SK-N-SH (cell line): ENCODE data around the gene LYZL6. TPM values are rescaled to one million over a fixed set of nuclear protein-coding genes. Genes with fewer than 3 reads are reported as not detected.

Source experiments
- CTCF ChIA-PET: fragments of 300-600, 350-600 bp; formaldehyde crosslinking; extraction: SDS; loops from one replicate; lab custom pipeline; 2021; lab: Yijun Ruan, JAX
- POLR2A ChIA-PET: fragments of 350-600 bp; sonication (Branson Sonifier 250); formaldehyde crosslinking; extraction: SDS; loops from one replicate; lab custom pipeline; 2020; ENCODE audit warnings: antibody characterized with exemption, inconsistent platforms; lab: Yijun Ruan, JAX
- DNase-seq: peaks from one replicate; pipeline ENCODE4 v3.0.0; 2012
- H2AFZ ChIP-seq: fragments of 200-600 bp; sonication (generic); 2 replicates; pipeline ENCODE4 v1.8.1; 2016; ENCODE audit warnings: antibody characterized with exemption, mild to moderate bottlenecking, low read depth
- H3F3A ChIP-seq: fragments of 200-600 bp; sonication (generic); replicated peaks from 2 replicates; pipeline ENCODE3; 2016; ENCODE audit warnings: antibody characterized with exemption, mild to moderate bottlenecking; ENCODE audit not compliant: insufficient read depth
- H3K27ac ChIP-seq, 2 experiments: fragments of 200-500 bp in 1 of 2; fragments of 200-600 bp in 1 of 2; sonication (Bioruptor generic) in 1 of 2; sonication (generic), shearing (Covaris generic) in 1 of 2; 2 replicates each; pipeline versions ENCODE4 v1.5.1 to v1.6.1; 2014 to 2016; ENCODE audit warnings: low read depth in 2 of 2, inconsistent platforms in 1 of 2, low read length in 1 of 2, mild to moderate bottlenecking in 1 of 2, mixed read lengths in 1 of 2
- H3K27me3 ChIP-seq: fragments of 200-600 bp; sonication (generic), shearing (Covaris generic); 2 replicates; pipeline ENCODE4 v1.6.1; 2016; ENCODE audit warnings: mixed run types; ENCODE audit not compliant: insufficient read depth
- H3K36me3 ChIP-seq, 2 experiments: fragments of 200-500 bp in 1 of 2; fragments of 200-600 bp in 1 of 2; sonication (Bioruptor generic) in 1 of 2; sonication (generic) in 1 of 2; replicated peaks in 1 of 2; 2 replicates each; pipeline versions ENCODE3 to v1.5.1; 2014 to 2016; ENCODE audit warnings: low read length in 1 of 2, mild to moderate bottlenecking in 1 of 2; ENCODE audit not compliant: insufficient read depth in 2 of 2, control insufficient read depth in 1 of 2
- H3K4me1 ChIP-seq, 2 experiments: fragments of 200-500 bp in 1 of 2; fragments of 200-600 bp in 1 of 2; sonication (Bioruptor generic) in 1 of 2; sonication (generic), shearing (Covaris generic) in 1 of 2; 2 replicates each; pipeline versions ENCODE4 v1.5.1 to v1.6.1; 2014 to 2016; ENCODE audit warnings: low read depth in 1 of 2, low read length in 1 of 2, mixed run types in 1 of 2; ENCODE audit not compliant: insufficient read depth in 2 of 2, control insufficient read depth in 1 of 2
- H3K4me2 ChIP-seq: fragments of 200-600 bp; sonication (generic), shearing (Covaris generic); 2 replicates; pipeline ENCODE4 v1.6.1; 2017; ENCODE audit warnings: mixed run types
- H3K4me3 ChIP-seq, 2 experiments: fragments of 200-500 bp in 1 of 2; fragments of 200-600 bp in 1 of 2; sonication (Bioruptor generic) in 1 of 2; sonication (generic), shearing (Covaris generic) in 1 of 2; 2 replicates each; pipeline versions ENCODE4 v1.5.1 to v1.8.1; 2014 to 2016; ENCODE audit warnings: low read depth in 2 of 2, inconsistent platforms in 1 of 2, low read length in 1 of 2, mild to moderate bottlenecking in 1 of 2, mixed read lengths in 1 of 2, moderate library complexity in 1 of 2
- H3K79me2 ChIP-seq: fragments of 200-600 bp; sonication (generic); 2 replicates; pipeline ENCODE4 v1.8.1; 2017; ENCODE audit warnings: mild to moderate bottlenecking; ENCODE audit not compliant: insufficient read depth
- H3K9ac ChIP-seq: fragments of 200-600 bp; sonication (generic); 2 replicates; pipeline ENCODE4 v1.6.1; 2017; ENCODE audit warnings: mixed run types
- H3K9me2 ChIP-seq: fragments of 200-600 bp; sonication (generic); 2 replicates; pipeline ENCODE4 v1.6.1; 2017; ENCODE audit warnings: mixed run types
- H3K9me3 ChIP-seq: fragments of 200-600 bp; sonication (generic); 2 replicates; pipeline ENCODE4 v1.6.1; 2017; ENCODE audit warnings: mixed run types, mild to moderate bottlenecking, moderate library complexity
- H4K20me1 ChIP-seq: fragments of 200-600 bp; sonication (generic); 2 replicates; pipeline ENCODE4 v1.6.1; 2017; ENCODE audit warnings: mild to moderate bottlenecking, mixed run types; ENCODE audit not compliant: insufficient read depth
- ELF1 ChIP-seq: IDR thresholded peaks from 2 replicates; pipeline ENCODE4 v1.4.0; 2012
- EZH2phosphoT487 ChIP-seq: fragments of 200-600 bp; sonication (generic); IDR thresholded peaks from 2 replicates; pipeline ENCODE4 v1.6.1; 2017; ENCODE audit warnings: low read depth, mixed run types, mild to moderate bottlenecking, antibody characterized with exemption, moderate library complexity, borderline replicate concordance
- FOSL2 ChIP-seq: IDR thresholded peaks from 2 replicates; pipeline ENCODE4 v1.4.0; 2012; ENCODE audit warnings: low read depth, mild to moderate bottlenecking, moderate library complexity, borderline replicate concordance
- FOXM1 ChIP-seq: IDR thresholded peaks from 2 replicates; pipeline ENCODE4 v1.4.0; 2012; ENCODE audit warnings: low read depth, mild to moderate bottlenecking
- GABPA ChIP-seq: IDR thresholded peaks from 2 replicates; pipeline ENCODE4 v1.4.0; 2012; ENCODE audit warnings: low read depth, mild to moderate bottlenecking
- GATA2 ChIP-seq: sonication (generic); formaldehyde crosslinking; IDR thresholded peaks from 2 replicates; pipeline ENCODE4 v1.5.0; 2020; ENCODE audit warnings: mild to moderate bottlenecking, missing genetic modification reagents
- IRF3 ChIP-seq: fragments of 150-350 bp; IDR thresholded peaks from 2 replicates; pipeline ENCODE4 v1.6.1; 2016; ENCODE audit warnings: mild to moderate bottlenecking, low read depth, low read length
- MAX ChIP-seq: IDR thresholded peaks from 2 replicates; pipeline ENCODE4 v1.4.0; 2012; ENCODE audit warnings: low read depth
- MEF2A ChIP-seq: IDR thresholded peaks from 2 replicates; pipeline ENCODE4 v1.4.0; 2012; ENCODE audit warnings: low read depth, borderline replicate concordance
- MXI1 ChIP-seq: IDR thresholded peaks from 2 replicates; pipeline ENCODE4 v1.6.1; 2012; ENCODE audit warnings: mild to moderate bottlenecking, low read depth, low read length, improper control_type of control experiment
- NRF1 ChIP-seq: IDR thresholded peaks from 2 replicates; pipeline ENCODE4 v1.6.1; 2012; ENCODE audit warnings: low read depth, mild to moderate bottlenecking, low read length
- PBX3 ChIP-seq: IDR thresholded peaks from 2 replicates; pipeline ENCODE4; 2012
- RCOR1 ChIP-seq: fragments of 150-350 bp; IDR thresholded peaks from 2 replicates; pipeline ENCODE4 v1.6.1; 2017; ENCODE audit warnings: antibody characterized with exemption, low read length
- REST ChIP-seq: IDR thresholded peaks from 2 replicates; pipeline ENCODE4 v1.6.1; 2012; ENCODE audit warnings: mild to moderate bottlenecking, low read depth, low read length, moderate library complexity
- RFX5 ChIP-seq: IDR thresholded peaks from 2 replicates; pipeline ENCODE4 v1.6.1; 2012; ENCODE audit warnings: mild to moderate bottlenecking, improper control_type of control experiment, low read length
- TAF1 ChIP-seq: IDR thresholded peaks from 2 replicates; pipeline ENCODE4 v1.6.1; 2012; ENCODE audit warnings: low read depth, mild to moderate bottlenecking, low read length, moderate library complexity, borderline replicate concordance
- YY1 ChIP-seq: IDR thresholded peaks from 2 replicates; pipeline ENCODE4 v1.4.0; 2012; ENCODE audit warnings: low read depth, mild to moderate bottlenecking
- WGBS: methylation state at CpG from one replicate; pipeline ENCODE4 v1.1.6; 2017; ENCODE audit warnings: low lambda C conversion rate; 5-methylcytosine and 5-hydroxymethylcytosine counted together
- polyA plus RNA-seq, 3 experiments: library from polyadenylated mRNA; depleted of rRNA; stranded (reverse); fragments of >200 nt; gene quantifications; 2 replicates each; pipeline ENCODE4 v1.2.3, GENCODE V29; 2012
- TF ChIP-seq, protein P1 (sequence below): fragments of 150-350 bp; IDR thresholded peaks from 2 replicates; pipeline ENCODE4 v1.6.1; 2017; ENCODE audit warnings: antibody characterized with exemption, low read length, low read depth, borderline replicate concordance
- TF ChIP-seq, protein P2 (sequence below): IDR thresholded peaks from 2 replicates; pipeline ENCODE4 v1.4.0; 2012; ENCODE audit warnings: low read depth, borderline replicate concordance
- TF ChIP-seq, protein P3 (sequence below): IDR thresholded peaks from 2 replicates; pipeline ENCODE4 v1.4.0; 2012; ENCODE audit warnings: low read depth, borderline replicate concordance

The LYZL6 gene
- polyA plus RNA-seq, 1 of the 3 experiments (the other 2 are of a cell fraction): not detected

DNA sequence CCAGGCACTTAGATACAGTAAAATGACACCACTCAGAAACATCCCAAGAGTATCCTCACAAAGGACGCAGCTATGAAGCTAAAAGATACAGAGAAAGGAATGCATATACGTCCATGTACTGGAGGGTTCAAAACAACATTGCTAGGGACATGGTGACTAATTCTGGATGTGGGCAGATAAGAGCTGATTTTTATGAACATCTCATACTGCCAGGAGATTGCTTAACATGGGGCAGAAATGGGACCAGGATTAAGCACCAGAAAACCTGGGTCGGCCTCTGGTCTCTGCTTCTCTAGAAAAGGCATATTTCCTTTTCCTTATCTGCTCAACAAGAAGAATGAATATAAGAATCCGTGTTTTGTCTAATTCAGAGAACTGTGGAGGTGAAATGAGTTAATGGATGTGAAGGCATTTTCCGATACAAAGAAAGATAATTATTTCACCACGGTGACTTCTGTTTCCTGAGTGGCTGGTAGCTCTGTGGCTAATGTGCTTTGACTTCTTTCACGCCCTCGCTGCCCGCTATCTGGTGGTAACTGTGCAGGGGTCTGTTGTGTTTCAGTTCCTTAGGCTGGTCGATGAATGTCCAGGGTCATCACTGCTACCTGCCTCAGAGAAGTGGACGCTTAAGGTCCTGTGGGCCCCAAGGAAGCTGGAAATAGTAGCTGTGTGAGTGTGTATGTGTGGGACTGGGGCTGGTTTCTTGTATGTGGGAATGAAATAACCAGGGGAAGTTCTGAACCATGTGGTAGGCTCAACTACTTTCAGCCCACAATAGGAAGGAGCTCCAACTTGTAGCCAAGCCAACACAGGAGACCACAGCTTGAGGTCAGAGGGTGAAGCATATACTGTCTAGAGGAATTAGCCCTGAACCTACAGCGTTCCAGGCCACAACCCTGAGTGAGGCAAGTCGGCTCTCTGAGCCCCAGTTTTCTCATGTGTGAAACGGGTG lies 47.6 kb downstream of the LYZL6 start:
- H3K79me2 ChIP-seq: no peaks in the 10 kb centered on the region
- no peaks in the 10 kb centered on the region for H4K20me1 ChIP-seq
- no peak for DNase-seq
- no peaks in the 10 kb centered on the region for H3F3A ChIP-seq
- H3K27me3 ChIP-seq: no peaks in the 10 kb centered on the region
- H3K9me3 ChIP-seq: no peaks in the 10 kb centered on the region
- H3K36me3 ChIP-seq: no peaks in the 10 kb centered on the region
- ChIA-PET CTCF (interaction anchor here (0.7 kb wide), 1 partner anchor 148 kb away, joined by 3 read pairs; no protein-coding TSS in a partner anchor), POLR2A (no interaction called here)
- no peak overlapping the region for H3K4me3 ChIP-seq
- H2AFZ ChIP-seq: no peak overlapping the region
- WGBS: 80% methylated on average over 12 of the region's 14 CpGs
- no peak overlapping the region for H3K4me2 ChIP-seq
- TF ChIP-seq EZH2phosphoT487 (no peak), MAX (no peak), RCOR1 (no peak), FOSL2 (no peak), MXI1 (no peak), TAF1 (no peak), FOXM1 (no peak), RFX5 (no peak), YY1 (no peak), GABPA (no peak), GATA2 (CRISPR knock-in tag) (no peak), MEF2A (no peak), REST (no peak), PBX3 (no peak), NRF1 (no peak), ELF1 (no peak), IRF3 (no peak)
- TF ChIP-seq, protein P1, sequence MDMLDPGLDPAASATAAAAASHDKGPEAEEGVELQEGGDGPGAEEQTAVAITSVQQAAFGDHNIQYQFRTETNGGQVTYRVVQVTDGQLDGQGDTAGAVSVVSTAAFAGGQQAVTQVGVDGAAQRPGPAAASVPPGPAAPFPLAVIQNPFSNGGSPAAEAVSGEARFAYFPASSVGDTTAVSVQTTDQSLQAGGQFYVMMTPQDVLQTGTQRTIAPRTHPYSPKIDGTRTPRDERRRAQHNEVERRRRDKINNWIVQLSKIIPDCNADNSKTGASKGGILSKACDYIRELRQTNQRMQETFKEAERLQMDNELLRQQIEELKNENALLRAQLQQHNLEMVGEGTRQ: no peak
- TF ChIP-seq, protein P2, sequence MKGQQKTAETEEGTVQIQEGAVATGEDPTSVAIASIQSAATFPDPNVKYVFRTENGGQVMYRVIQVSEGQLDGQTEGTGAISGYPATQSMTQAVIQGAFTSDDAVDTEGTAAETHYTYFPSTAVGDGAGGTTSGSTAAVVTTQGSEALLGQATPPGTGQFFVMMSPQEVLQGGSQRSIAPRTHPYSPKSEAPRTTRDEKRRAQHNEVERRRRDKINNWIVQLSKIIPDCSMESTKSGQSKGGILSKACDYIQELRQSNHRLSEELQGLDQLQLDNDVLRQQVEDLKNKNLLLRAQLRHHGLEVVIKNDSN: no peak
- TF ChIP-seq, protein P3, sequence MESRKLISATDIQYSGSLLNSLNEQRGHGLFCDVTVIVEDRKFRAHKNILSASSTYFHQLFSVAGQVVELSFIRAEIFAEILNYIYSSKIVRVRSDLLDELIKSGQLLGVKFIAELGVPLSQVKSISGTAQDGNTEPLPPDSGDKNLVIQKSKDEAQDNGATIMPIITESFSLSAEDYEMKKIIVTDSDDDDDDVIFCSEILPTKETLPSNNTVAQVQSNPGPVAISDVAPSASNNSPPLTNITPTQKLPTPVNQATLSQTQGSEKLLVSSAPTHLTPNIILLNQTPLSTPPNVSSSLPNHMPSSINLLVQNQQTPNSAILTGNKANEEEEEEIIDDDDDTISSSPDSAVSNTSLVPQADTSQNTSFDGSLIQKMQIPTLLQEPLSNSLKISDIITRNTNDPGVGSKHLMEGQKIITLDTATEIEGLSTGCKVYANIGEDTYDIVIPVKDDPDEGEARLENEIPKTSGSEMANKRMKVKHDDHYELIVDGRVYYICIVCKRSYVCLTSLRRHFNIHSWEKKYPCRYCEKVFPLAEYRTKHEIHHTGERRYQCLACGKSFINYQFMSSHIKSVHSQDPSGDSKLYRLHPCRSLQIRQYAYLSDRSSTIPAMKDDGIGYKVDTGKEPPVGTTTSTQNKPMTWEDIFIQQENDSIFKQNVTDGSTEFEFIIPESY: no peak
- TF ChIP-seq, all 33 proteins: peak for 0
- no peaks in the 10 kb centered on the region for H3K4me1 ChIP-seq
- no peak overlapping the region for H3K27ac ChIP-seq
- H3K9me2 ChIP-seq: no peaks in the 10 kb centered on the region
- no peak overlapping the region for H3K9ac ChIP-seq
